HG03045 (cell line): Measurements from ENCODE around the gene NXN.
A peak's percentile ranks its signal among the peaks of the same experiment; 100 is the strongest.
"Not testable (repeated sequence)": the region's sequence is repeated elsewhere in the genome, so short reads cannot be mapped to it uniquely, and the experiment has no call there.

Source experiments
- ATAC-seq: cut with Tn5 transposase; IDR thresholded peaks from one replicate; pipeline ENCODE4 v1.9.1; 2021; ENCODE audit warnings: mild to moderate bottlenecking, moderate library complexity; ENCODE audit not compliant: unreplicated experiment

The NXN gene

GRCh38 chr17:1007310-1008007, 27.9 kb upstream of the NXN start:
- no peak for ATAC-seq

- ATAC-seq: no peak
These were observed 26.5 kb upstream of the NXN start for GRCh38 chr17:1006054-1006453.

GRCh38 chr17:1005361-1005946, 25.9 kb upstream of the NXN start:
- no peak for ATAC-seq

GRCh38 chr17:1004769-1005295, 25.3 kb upstream of the NXN start:
- no peak for ATAC-seq

- no peak for ATAC-seq
These were observed 24.6 kb upstream of the NXN start for GRCh38 chr17:1003972-1004768.

DNA sequence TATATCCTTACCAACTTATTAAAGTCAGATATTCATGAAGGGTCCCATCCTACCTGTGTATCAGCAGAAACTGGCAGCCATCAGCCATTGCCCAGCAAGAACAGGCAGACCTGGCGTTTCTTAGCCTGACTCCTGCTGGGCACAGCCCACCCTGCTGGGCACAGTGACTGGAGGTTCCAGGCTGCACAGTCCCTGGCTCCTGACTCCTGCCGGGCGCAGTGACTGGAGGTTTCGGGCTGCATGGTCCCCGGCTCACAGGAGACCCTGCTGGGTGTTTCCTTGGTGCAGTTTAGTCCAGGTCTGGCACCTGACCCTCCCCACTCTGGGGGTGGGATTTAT, 24.0 kb upstream of the NXN start:
- ATAC-seq: no peak

- no peak for ATAC-seq
These were observed 23.4 kb upstream of the NXN start for GRCh38 chr17:1002771-1003555.

GRCh38 chr17:1002412-1002753, 22.8 kb upstream of the NXN start:
- ATAC-seq: no peak

DNA sequence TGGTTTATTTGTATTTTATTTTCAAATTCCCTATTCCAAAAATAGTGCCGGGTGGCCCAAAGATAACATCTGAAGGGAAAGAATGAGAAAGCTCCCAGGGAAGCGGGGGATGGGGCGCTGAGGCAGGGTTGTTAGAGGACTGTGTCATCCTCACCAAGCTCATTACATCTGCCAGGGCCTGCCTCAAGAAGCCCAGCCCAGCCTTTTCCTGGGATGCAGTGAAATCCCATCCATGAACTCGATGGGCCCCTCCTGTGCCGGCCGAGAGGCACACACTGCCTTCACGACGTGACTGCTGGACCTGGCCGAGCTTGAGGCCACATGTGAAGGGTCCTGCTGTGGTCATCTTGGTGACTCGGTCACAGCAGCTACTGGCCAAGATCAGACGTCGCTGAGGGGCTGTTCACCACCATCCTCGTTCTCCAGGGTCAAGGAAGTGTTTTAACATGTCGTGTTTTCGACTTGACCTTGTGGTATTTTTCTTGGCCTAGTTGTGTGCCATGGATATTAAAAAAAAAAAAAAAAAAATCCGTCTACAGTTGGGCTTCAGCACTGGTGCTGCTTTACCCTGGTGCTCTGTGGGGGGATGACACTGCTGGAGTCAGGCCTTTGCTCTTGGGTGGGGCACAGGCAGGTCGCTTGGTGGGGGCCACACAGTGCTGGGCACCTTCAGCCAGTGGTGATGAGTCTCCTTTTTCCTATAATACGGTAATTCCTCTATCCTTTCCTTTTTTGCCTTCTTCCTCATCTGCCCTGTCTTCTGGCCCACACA, 22.2 kb upstream of the NXN start:
- no peak for ATAC-seq

GRCh38 chr17:1000597-1001461, 21.3 kb upstream of the NXN start:
- no peak for ATAC-seq

- no peak for ATAC-seq
These were observed 18.5 kb upstream of the NXN start for GRCh38 chr17:998111-998510.

- peak; percentile 90 for ATAC-seq
These were observed 17.2 kb upstream of the NXN start, which contains the start of gene TIMM22 for GRCh38 chr17:996554-997344. Gene TIMM22, plus strand, starts transcription at chr17:997129. Its CDS starts 14 bp downstream, at chr17:997143.

- ATAC-seq: not testable (repeated sequence)
These were observed 15.7 kb upstream of the NXN start for GRCh38 chr17:995324-995723.

GRCh38 chr17:992933-993332, 13.4 kb upstream of the NXN start:
- ATAC-seq: no peak

DNA sequence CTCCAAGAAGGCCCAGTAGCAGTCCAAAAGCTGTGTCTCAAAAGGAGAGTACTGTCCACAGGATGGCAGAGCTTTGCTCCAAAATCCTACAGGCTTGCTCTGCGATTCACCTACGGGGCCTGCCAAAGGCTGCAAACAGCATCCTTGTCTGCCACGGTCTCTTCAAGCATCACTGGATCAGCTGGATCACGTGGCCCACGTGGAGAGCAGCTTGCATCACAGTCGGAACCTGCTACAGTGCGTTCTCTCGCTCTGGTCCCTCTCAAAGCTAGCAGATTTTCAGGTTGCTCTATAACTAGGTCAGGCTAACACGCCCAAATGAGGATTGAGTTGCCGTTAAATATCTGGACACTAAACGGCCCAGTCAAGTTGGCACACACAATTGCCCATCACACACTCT, 9.0 kb upstream of the NXN start:
- ATAC-seq: no peak

GRCh38 chr17:987931-988330, 8.4 kb upstream of the NXN start:
- no peak for ATAC-seq

- ATAC-seq: no peak
These were observed 6.8 kb upstream of the NXN start for GRCh38 chr17:986322-986929.

DNA sequence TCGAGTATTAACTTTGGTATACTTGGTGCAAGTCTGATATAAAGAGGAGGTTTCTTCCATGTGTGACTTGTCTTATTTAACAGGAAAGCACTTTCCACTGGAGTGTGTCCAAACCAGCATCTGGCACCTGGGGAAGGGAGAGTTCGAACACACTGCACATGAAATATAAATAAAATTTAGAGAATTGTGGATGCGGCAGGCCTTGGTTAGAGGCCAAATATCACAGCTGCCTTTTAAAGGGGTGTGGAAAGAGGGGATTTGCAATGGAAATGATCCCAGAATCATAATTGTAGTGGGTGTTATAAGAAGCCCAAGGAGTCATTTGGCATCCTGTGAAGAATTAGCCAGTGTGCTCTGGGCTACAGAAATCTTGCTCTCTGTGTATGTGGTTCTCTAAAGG, 4.3 kb upstream of the NXN start:
- no peak for ATAC-seq
